Stomach (tissue), 4 donors: ENCODE measurements around the gene PAPLN.

Experiments
- POLR2AphosphoS5 ChIP-seq, 3 donors: sonication (generic); formaldehyde crosslinking; IDR thresholded peaks; one replicate each; pipeline ENCODE4 v1.6.1; 2016; ENCODE audit warnings: antibody characterized with exemption in 3 of 3
- TF ChIP-seq, protein P1 (sequence below), 7 experiments: fragments of 450-650 bp in 4 of 7; fragments of 200-600 bp in 3 of 7; sonication (generic) in 3 of 7; IDR thresholded peaks; one replicate each; pipeline ENCODE4 v1.5.1; 2016 to 2019; ENCODE audit warnings: antibody characterized with exemption in 7 of 7, control low read depth in 2 of 7, mild to moderate bottlenecking in 1 of 7

GRCh38 chr14:73223049-73223448 lies 14.3 kb upstream of the PAPLN start:
- peak in 1 of 3 donors; percentile 32 for TF ChIP-seq POLR2AphosphoS5 (IDR thresholded peaks at IDR 0.05)
- TF ChIP-seq, protein P1, sequence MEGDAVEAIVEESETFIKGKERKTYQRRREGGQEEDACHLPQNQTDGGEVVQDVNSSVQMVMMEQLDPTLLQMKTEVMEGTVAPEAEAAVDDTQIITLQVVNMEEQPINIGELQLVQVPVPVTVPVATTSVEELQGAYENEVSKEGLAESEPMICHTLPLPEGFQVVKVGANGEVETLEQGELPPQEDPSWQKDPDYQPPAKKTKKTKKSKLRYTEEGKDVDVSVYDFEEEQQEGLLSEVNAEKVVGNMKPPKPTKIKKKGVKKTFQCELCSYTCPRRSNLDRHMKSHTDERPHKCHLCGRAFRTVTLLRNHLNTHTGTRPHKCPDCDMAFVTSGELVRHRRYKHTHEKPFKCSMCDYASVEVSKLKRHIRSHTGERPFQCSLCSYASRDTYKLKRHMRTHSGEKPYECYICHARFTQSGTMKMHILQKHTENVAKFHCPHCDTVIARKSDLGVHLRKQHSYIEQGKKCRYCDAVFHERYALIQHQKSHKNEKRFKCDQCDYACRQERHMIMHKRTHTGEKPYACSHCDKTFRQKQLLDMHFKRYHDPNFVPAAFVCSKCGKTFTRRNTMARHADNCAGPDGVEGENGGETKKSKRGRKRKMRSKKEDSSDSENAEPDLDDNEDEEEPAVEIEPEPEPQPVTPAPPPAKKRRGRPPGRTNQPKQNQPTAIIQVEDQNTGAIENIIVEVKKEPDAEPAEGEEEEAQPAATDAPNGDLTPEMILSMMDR (IDR thresholded peaks at IDR 0.05), result no peak
